C4-2B (cell line): ENCODE data around the gene PPP1R1C.

Experiments used
- H3K27ac ChIP-seq: fragments of 450-650 bp; 2 replicates; pipeline ENCODE4 v1.5.1; 2017
- CTCF ChIP-seq: fragments of 450-650 bp; conservative IDR thresholded peaks from 2 replicates; pipeline ENCODE4 v1.5.1; 2017; ENCODE audit warnings: mild to moderate bottlenecking
- ZFX ChIP-seq: fragments of 450-650 bp; IDR thresholded peaks from 2 replicates; pipeline ENCODE4 v1.6.1; 2017

The PPP1R1C gene

GRCh38 chr2:182004945-182005520 lies 19.4 kb downstream of the PPP1R1C start:
- no peak overlapping the region for H3K27ac ChIP-seq
- TF ChIP-seq CTCF (no peak), ZFX (no peak)

- no peak for TF ChIP-seq CTCF
- H3K27ac ChIP-seq, result no peak overlapping the region
Observed at GRCh38 chr2:182006595-182007341, 21.1 kb downstream of the PPP1R1C start.

- TF ChIP-seq ZFX (no peak), CTCF (no peak)
- no peak overlapping the region for H3K27ac ChIP-seq
Observed at GRCh38 chr2:182014284-182014683, 28.6 kb downstream of the PPP1R1C start.

- H3K27ac ChIP-seq, result no peak overlapping the region
- no peak for TF ChIP-seq CTCF
- no peak for TF ChIP-seq ZFX
Observed at GRCh38 chr2:182015334-182016109, 29.9 kb downstream of the PPP1R1C start.

- TF ChIP-seq CTCF (no peak), ZFX (no peak)
- H3K27ac ChIP-seq, result no peak overlapping the region
Observed at GRCh38 chr2:182018218-182018617, 32.6 kb downstream of the PPP1R1C start.

- no peak for TF ChIP-seq CTCF
- no peak for TF ChIP-seq ZFX
- no peak overlapping the region for H3K27ac ChIP-seq
Observed at GRCh38 chr2:182019731-182020130, 34.1 kb downstream of the PPP1R1C start.
